ENCODE results near the gene NLRC5.

The NLRC5 gene

DNA sequence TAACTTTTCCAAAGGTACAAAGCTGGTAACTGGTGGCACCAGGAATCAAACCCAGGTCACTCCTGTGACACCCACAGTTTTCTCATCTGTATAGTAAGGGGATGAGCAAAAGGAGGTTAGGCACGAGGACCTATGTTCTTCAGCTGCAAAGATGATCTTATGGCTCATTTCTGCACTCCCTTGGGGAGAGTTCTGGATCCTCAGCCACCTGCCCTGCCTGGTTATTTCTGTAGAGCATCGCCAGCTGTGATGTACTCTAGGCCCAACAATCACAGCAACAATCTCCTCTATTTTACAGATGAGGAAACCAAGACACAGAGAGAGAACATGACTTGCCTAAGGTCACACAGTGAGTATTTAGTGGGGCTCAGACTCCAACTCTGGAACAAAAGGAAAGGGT is 97.6 kb downstream of the NLRC5 start:
- Histone ChIP-seq H3K9ac (ENCODE audit: low read length) (no peak overlapping the region), H4K20me1 (ENCODE audit: low read depth, low read length) (no peaks in the 10 kb centered on the region), H3K4me3 (ENCODE audit: insufficient read depth, low read length, poor library complexity, severe bottlenecking) (no peak overlapping the region), H3F3A (ENCODE audit: insufficient read depth) (no peaks in the 10 kb centered on the region), H3K27ac (ENCODE audit: low read depth, low read length) (no peak overlapping the region), H3K27me3 (ENCODE audit: low read length) (no peaks in the 10 kb centered on the region), H3K9me3 (ENCODE audit: insufficient read depth, low read length) (no peaks in the 10 kb centered on the region), H3K36me3 (ENCODE audit: low read length) (no peaks in the 10 kb centered on the region), H3K4me2 (ENCODE audit: low read depth, low read length, poor library complexity, severe bottlenecking) (no peak overlapping the region), H3K9me2 (replicated peaks; ENCODE audit: insufficient read depth, low read length) (no peaks in the 10 kb centered on the region), H2AFZ (ENCODE audit: low read depth, low read length, severe bottlenecking) (no peak overlapping the region), H3K79me2 (ENCODE audit: insufficient read depth, low read length) (no peaks in the 10 kb centered on the region)
- TF ChIP-seq, protein P1, sequence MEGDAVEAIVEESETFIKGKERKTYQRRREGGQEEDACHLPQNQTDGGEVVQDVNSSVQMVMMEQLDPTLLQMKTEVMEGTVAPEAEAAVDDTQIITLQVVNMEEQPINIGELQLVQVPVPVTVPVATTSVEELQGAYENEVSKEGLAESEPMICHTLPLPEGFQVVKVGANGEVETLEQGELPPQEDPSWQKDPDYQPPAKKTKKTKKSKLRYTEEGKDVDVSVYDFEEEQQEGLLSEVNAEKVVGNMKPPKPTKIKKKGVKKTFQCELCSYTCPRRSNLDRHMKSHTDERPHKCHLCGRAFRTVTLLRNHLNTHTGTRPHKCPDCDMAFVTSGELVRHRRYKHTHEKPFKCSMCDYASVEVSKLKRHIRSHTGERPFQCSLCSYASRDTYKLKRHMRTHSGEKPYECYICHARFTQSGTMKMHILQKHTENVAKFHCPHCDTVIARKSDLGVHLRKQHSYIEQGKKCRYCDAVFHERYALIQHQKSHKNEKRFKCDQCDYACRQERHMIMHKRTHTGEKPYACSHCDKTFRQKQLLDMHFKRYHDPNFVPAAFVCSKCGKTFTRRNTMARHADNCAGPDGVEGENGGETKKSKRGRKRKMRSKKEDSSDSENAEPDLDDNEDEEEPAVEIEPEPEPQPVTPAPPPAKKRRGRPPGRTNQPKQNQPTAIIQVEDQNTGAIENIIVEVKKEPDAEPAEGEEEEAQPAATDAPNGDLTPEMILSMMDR (IDR thresholded peaks at IDR 0.05; ENCODE audit: insufficient read depth, low read length, poor library complexity, severe bottlenecking): no peak
- TF ChIP-seq EZH2phosphoT487 (conservative IDR thresholded peaks at IDR 0.05; ENCODE audit: low read length): no peak

DNA sequence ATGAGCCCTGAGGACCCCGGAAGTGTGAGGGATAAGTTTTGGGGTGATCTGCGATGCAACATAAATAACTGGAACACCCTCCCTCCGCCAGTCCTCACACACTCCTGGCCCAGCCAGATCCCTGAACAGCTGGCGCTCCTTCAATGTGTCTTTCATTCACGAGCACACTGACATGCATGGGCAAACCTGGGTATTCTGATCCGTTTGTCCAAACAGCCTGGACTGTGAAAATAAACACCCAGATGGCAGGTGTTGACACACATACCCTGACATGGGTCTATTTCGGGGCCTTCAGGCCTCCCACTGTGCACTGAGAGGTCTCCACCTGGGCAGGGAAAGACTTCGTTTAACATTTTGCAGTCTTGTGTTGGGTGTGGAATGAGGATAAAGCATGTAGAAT is 100.0 kb downstream of the NLRC5 start:
- H3K4me3 ChIP-seq (ENCODE audit: insufficient read depth, low read length, poor library complexity, severe bottlenecking): no peak overlapping the region
- no peaks in the 10 kb centered on the region for H3K27me3 ChIP-seq (ENCODE audit: low read length)
- no peaks in the 10 kb centered on the region for H3K9me2 ChIP-seq (replicated peaks; ENCODE audit: insufficient read depth, low read length)
- H3K9me3 ChIP-seq (ENCODE audit: insufficient read depth, low read length): no peaks in the 10 kb centered on the region
- H3K36me3 ChIP-seq (ENCODE audit: low read length): no peaks in the 10 kb centered on the region
- H3K27ac ChIP-seq (ENCODE audit: low read depth, low read length): no peak overlapping the region
- no peak overlapping the region for H3K4me2 ChIP-seq (ENCODE audit: low read depth, low read length, poor library complexity, severe bottlenecking)
- no peaks in the 10 kb centered on the region for H3F3A ChIP-seq (ENCODE audit: insufficient read depth)
- H3K79me2 ChIP-seq (ENCODE audit: insufficient read depth, low read length): no peaks in the 10 kb centered on the region
- no peaks in the 10 kb centered on the region for H4K20me1 ChIP-seq (ENCODE audit: low read depth, low read length)
- no peak overlapping the region for H2AFZ ChIP-seq (ENCODE audit: low read depth, low read length, severe bottlenecking)
- no peak for TF ChIP-seq EZH2phosphoT487 (conservative IDR thresholded peaks at IDR 0.05; ENCODE audit: low read length)
- TF ChIP-seq, protein P1 (IDR thresholded peaks at IDR 0.05; ENCODE audit: insufficient read depth, low read length, poor library complexity, severe bottlenecking): no peak
- no peak overlapping the region for H3K9ac ChIP-seq (ENCODE audit: low read length)

DNA sequence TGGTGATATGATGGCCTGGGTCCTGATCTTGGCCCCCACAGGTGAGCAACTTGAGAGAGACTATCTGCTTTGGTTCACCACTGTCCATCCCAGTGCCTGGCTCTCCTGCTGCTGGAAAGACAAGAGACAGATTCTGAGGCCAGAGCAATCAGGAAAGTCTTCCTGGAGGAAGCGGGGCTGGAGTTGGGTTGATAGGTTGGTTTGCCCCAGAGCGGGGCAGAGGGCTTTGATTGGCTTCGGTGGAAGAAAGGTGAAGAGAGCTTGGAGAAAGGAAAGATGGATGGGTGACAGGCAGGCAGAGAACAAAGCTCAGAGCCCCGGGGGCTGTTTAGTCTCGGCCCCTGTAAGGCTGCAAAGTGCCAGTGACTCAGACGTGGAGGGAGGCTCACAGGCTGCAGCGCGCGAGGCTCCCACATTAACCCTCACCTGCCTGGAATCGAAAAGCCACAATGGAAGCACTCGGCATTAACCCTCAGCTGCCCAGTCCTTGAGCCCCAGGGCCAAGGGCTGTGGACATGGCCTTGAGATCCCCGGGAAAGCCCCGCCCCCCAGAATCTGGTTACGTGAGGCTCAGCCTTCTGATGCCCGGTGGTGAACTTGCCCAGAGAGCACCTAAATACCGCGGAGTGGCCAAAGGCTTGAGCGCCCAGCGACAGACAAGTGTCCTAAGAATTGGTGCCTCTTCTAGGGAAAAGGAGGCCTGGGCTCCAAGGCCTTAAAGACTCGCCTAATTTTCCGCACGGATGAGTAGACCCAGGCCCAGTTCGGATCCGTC is 102.0 kb downstream of the NLRC5 start:
- no peaks in the 10 kb centered on the region for H3F3A ChIP-seq (ENCODE audit: insufficient read depth)
- H3K9me3 ChIP-seq (ENCODE audit: insufficient read depth, low read length): no peaks in the 10 kb centered on the region
- H3K36me3 ChIP-seq (ENCODE audit: low read length): no peaks in the 10 kb centered on the region
- H3K9me2 ChIP-seq (replicated peaks; ENCODE audit: insufficient read depth, low read length): no peaks in the 10 kb centered on the region
- H3K79me2 ChIP-seq (ENCODE audit: insufficient read depth, low read length): no peaks in the 10 kb centered on the region
- no peak overlapping the region for H3K9ac ChIP-seq (ENCODE audit: low read length)
- no peak overlapping the region for H3K27ac ChIP-seq (ENCODE audit: low read depth, low read length)
- no peak overlapping the region for H2AFZ ChIP-seq (ENCODE audit: low read depth, low read length, severe bottlenecking)
- no peaks in the 10 kb centered on the region for H4K20me1 ChIP-seq (ENCODE audit: low read depth, low read length)
- no peak overlapping the region for H3K4me2 ChIP-seq (ENCODE audit: low read depth, low read length, poor library complexity, severe bottlenecking)
- no peaks in the 10 kb centered on the region for H3K27me3 ChIP-seq (ENCODE audit: low read length)
- TF ChIP-seq EZH2phosphoT487 (conservative IDR thresholded peaks at IDR 0.05; ENCODE audit: low read length): no peak
- TF ChIP-seq, protein P1 (IDR thresholded peaks at IDR 0.05; ENCODE audit: insufficient read depth, low read length, poor library complexity, severe bottlenecking): no peak
- no peak overlapping the region for H3K4me3 ChIP-seq (ENCODE audit: insufficient read depth, low read length, poor library complexity, severe bottlenecking)
